Erythroblast (primary cell): Measurements from ENCODE around the gene AGR2.

Source experiments
- DNase-seq, 2 experiments: peaks; one replicate each; lab custom pipeline; 2025; lab: John Stamatoyannopoulos, UW
- GATA1 ChIP-seq: IDR thresholded peaks from 2 replicates; pipeline ENCODE4 v1.6.1; 2011; ENCODE audit warnings: low read depth, mild to moderate bottlenecking, control low read depth, low read length, moderate library complexity
- POLR2A ChIP-seq: IDR thresholded peaks from 2 replicates; pipeline ENCODE4 v1.6.1; 2011; ENCODE audit warnings: mild to moderate bottlenecking, low read length

The AGR2 gene

DNA sequence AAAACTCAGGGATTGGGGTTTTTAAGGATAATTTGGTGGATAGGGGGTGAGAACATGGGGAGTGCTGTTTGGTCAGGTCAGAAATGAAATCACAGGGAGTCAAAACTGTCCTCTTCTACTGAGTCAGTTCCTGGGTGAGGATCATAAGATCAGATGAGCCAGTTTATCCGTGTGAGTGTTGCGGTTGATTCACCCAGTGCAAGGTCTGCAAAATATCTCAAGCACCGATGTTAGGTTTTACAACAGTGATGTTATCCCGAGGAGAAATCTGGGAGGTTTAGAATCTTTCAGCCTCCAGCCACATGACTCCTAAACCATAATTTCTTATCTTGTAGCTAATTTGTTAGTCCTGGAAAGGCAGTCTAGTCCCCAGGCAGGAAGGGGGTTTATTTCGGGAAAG is 31.7 kb upstream of the AGR2 start:
- DNase-seq = no peak
- TF ChIP-seq GATA1 = no peak
- no peak for TF ChIP-seq POLR2A

DNA sequence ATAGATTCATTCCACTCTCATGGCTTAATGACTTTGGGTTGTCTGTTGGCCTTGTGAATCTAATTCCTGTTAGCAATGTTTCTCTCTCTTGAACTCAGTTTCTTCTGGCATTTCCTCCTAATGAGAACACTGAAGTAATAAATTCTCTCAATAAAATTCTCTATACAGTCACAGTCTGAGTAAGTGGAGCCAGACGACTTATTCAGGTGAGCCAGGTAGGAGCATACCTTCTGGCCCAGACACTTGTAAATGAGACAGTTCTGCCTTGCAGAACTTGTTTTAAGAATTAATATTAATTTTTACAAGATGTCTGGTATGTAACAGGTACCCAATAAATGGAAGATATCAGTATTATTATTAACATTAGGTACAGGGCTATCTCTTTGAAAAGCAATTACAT is 28.6 kb upstream of the AGR2 start:
- TF ChIP-seq GATA1 (no peak), POLR2A (no peak)
- DNase-seq = no peak

DNA sequence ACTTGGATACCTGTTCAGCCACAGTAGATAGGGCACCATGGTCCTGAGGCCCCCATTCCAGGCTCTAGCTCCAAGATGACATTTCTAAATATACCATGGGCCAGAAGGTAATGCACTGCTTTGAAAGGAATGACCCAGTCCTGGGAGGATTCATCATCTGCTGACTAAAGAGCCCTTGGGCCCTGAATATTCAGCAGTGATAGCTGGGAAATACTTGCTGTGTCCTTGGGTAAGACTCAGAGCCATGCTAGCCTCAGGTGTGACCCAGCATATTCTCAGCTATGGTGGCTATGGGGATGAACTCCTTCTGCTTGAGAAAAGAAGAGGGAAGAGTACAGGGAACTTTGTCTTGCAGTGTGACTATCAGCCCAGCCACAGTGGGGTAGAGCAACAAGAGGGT is 21.3 kb upstream of the AGR2 start:
- TF ChIP-seq GATA1 (no peak), POLR2A (no peak)
- DNase-seq = no peak

DNA sequence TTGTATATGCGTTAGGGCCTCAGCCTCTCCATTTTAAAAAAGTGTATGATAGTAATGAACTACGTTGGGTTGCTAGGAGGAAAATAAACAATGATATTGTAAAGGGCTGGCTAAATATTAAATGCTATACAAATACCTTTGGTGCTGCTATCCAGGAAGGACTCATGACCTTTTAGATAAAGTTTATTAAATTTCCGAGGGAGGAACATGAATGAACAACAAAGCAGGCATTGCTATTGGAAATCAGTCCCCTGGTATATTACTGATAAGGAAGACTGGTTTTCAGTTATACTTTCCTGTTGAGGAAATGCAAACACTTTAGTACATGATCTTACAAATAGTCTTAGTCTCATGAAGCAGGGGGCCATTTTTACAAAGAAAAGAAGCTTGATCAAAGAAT is 17.2 kb upstream of the AGR2 start:
- no peak for TF ChIP-seq POLR2A
- TF ChIP-seq GATA1 = no peak
- DNase-seq = no peak

DNA sequence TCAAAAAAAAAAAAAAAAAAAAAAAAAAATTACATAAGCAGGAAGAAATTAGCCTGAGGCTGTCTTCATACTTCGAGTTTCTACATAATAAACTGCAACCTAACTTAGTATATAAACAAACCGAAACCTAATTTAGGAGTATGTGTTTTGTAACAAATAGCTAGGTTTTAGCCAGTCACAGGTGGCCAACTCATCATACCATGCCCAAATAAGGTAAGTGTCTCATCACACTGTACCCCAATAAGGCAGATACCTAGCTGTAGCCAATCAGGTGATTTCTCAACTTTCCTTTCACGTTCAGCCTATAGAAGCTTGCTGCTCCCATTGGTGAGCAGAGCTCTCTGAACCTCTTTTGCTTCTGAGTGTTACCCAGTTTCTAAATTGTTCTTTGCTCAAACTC is 13.9 kb upstream of the AGR2 start:
- no peak for DNase-seq
- TF ChIP-seq POLR2A = no peak
- no peak for TF ChIP-seq GATA1

DNA sequence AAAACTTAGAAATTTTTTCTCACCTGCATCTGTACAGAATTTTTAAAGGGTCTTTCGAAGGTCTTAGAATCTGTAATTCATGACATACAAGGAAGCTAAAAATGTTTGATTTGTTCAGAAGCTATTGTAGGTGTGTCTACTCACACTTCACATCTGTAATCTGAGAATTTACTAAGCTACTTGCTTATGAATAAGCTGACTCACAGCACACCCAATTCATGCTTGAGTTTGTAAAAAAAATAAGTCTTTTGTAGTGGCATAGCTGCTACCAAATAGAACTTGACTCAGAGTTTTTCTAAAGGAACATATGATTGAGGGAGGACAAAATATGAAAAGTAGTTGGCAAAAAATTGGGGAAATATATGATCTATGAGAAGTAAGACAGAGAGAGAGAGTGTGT is 12.7 kb upstream of the AGR2 start:
- DNase-seq = no peak
- TF ChIP-seq POLR2A (no peak), GATA1 (no peak)

DNA sequence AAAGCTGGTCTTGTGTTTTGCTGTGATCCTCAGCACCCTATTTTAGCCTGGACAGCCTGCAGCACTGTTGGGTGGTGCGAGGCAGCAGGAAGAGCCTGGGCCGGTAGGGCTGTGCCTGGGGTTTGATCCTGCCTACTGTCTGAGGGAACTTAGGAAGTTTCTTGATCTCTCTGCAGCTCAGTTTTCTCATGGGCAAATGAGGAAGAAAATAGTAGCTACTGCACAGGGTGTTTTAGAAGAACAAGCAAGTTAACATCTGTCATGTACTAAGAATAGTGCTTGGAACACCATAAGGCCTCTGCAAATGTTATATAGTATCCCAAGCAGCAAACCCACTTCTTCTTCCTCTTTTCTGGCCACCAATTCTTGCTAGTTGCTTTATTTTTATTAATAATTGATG is 12.0 kb upstream of the AGR2 start:
- TF ChIP-seq GATA1 (no peak), POLR2A (no peak)
- DNase-seq = no peak

DNA sequence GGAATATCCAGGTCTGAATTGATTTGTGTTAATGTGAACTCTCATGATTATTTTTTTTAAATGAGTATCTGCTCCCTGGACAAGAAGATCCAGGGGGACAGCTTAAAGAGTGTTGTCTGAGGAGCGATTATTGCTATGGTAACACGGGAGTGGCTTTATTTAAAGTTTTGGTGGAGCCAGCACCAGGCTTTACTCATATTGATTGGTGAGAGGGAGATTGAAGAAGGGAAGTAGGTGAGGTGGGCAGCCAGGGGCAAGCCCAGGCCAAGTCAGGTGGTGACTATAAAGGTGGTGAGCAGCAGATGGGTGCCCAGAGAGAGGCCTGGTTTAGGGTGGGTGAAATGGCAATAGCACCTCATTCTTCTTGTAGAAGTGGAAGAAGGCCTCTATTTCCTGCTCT is 10.2 kb upstream of the AGR2 start:
- TF ChIP-seq POLR2A = no peak
- DNase-seq = peak; percentile 52 to 70

DNA sequence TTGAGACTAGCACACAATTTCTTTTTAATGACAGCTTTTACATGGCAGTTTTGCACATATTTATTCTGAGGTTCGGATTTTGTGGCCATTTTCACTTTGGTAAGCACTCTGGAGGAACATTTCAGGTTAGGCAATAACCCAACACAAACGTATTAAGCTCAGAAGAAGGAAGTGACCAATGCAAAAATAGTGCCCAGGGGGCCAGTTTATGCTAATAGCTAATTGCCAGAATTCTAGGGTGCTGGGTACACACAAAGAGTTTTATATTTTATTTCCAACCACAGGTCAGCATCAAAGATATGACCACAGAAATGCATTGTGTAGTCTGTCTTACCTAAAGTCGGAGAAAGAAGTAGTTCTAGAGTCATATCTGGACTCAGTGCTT is 8.4 kb upstream of the AGR2 start:
- DNase-seq = no peak
- TF ChIP-seq POLR2A (no peak), GATA1 (no peak)

DNA sequence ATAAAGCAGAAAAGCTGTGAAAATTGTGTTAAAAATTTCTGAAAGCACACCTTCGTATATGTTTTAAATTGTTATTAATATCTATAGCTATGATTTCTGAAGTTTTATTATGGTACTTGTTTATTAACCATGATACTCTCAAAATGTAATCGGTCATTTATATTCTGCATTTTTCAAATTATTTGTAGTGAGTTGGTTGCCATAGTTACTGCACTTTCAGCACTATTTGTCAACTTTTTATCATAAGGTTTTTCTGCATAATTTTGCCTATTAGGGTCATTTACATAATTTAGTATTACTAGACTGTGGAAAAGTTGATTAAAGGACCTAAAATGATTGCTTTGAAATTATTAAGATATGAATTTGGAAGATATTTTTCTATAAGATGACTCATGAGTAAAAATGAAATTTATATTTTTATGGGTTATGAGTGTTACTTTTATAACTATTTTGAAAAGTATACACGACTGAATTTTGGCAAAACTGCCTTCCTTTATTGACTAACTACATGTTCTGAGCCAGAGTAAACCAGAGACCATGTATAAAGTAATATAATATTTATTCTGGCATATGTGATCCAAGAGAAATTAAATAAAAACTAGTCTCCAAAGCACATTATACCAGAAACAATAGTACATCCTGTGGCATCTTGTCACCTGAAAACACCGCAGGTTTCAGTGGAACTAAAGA is 7.9 kb upstream of the AGR2 start:
- DNase-seq = no peak
- TF ChIP-seq POLR2A (no peak), GATA1 (no peak)

DNA sequence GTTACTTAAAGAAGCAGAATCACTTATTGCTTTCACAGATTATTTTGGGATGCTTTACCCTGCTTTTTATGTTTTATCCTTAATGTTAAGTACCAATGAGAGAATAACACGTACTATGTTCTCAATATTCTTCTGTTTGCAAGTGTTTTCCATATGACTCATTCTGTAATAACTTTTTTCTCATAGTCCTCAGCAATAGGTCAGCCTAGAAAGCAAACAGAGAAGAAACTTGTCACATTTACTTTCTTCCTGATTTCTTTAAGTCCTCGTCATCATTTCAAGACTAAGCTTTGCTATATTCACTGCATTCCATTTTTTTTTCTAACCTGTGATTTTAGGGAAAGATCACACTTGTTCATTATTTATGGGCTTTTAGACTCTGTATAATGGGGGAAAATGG is 6.8 kb upstream of the AGR2 start:
- no peak for TF ChIP-seq POLR2A
- TF ChIP-seq GATA1 = no peak
- no peak for DNase-seq

DNA sequence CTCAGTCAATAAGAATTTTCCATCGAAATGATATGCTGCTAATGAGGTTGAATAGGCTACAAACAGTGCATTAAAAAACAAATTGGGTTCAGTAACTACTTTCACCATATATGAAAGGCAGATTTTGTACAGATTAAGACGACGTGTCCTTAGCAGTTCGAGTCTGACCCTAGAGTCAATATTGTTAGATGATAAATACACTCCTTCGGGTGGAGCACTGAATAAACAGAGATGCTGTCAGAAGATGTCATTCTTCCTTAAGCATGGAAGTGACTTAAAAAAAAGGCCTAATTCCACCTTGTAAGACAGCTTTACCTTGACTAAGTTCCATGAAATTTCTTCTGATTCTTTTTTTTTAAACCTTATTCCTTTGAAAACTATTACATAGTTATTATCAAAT is 5.8 kb upstream of the AGR2 start:
- DNase-seq = no peak
- TF ChIP-seq POLR2A (no peak), GATA1 (no peak)

DNA sequence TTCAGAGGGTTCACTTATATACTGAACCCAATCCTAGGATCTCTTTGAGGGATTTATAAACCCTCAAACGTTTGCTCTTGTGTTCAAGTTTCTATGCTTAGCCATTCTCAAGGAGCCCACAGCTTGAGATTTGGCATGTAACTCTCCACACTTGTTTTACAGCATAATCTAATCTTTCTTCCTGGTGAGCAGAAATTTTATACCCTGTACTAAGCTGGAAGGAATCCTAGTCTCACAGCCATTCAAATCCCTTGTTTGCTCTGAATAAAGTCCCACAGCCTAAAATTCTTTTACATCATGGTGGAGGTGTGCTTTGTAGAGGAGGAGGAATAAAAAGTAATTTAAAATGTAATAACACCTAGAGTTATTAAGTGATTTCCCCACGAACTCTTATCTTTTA is 5.3 kb upstream of the AGR2 start:
- no peak for TF ChIP-seq POLR2A
- no peak for TF ChIP-seq GATA1
- DNase-seq = no peak

DNA sequence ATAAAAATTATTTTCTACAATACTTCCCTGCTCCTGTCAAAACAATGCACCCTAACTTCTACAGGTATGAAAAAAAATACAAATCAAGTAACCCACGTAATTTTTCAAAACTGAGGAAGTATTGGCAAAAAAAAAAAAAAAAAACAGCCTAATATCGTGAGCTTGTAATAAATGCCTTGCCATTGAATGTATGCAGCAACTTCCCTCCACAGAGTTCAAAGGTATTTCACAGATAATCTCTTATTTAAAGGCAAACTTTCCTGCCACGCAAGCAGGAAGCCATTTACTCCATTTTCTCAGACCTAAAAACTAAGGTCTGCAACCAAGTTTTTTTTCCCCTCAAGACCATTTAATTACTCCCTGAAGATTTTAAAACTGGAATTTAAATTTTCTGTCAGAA is 642 bp upstream of the AGR2 start:
- no peak for DNase-seq
- TF ChIP-seq GATA1 (no peak), POLR2A (no peak)

DNA sequence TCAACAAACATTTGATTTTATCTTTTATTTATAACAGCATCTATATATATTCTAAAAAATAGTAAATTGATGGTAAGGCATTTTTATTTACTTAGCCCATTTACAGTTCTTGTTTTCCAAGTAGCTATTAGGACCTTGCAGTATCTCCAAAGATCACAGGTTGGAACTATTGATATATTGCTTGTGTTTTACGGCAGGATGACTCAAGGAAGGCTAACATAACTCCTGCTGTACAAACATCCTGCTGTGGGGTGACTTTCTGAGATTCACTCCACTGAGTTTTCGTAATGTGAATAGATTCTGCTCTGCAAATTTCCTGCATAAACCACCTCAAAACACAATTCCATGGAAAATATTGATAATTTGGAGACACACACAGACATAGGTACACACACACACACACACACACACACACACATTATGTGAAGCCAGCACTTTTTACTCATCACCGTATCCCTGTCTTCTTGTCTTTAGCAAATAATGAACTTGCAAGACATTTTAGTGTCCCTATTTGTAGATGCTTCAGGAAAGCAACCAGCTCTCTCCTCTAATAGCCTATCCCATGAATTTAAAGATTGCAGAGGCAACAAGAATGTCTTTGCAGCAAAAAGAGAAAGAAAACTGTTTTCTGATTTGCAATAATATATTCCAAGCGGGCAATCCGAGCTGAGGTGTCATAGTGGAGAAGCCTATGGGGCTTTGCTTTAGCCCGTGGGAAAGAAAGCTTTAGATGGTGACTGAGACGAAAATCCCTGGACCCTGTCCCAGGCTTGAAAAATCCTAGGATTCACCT is 722 bp downstream of the AGR2 start:
- DNase-seq = no peak
- TF ChIP-seq GATA1 (no peak), POLR2A (no peak)
